Dedifferentiated amniotic fluid mesenchymal stem cell (primary cell): ENCODE results near the gene GLT8D2.

Experiments used
- DNase-seq: peaks from one replicate; pipeline ENCODE4 v3.0.0-alpha.2; 2016; ENCODE audit errors: extremely low spot score

GLT8D2 gene

GRCh38 chr12:103948746-103949406, 101.1 kb downstream of the GLT8D2 start:
- no peak for DNase-seq

GRCh38 chr12:103947871-103948555, 102.0 kb downstream of the GLT8D2 start:
- no peak for DNase-seq

GRCh38 chr12:103944964-103945363, 105.0 kb downstream of the GLT8D2 start:
- DNase-seq: no peak
